Nephron progenitor cell (in vitro differentiated cells): Measurements from ENCODE around the gene ADNP.

Experiments
- DNase-seq: peaks from one replicate; pipeline ENCODE4 v3.0.0; 2021
- H3K27ac Mint-ChIP-seq: 2 replicates; pipeline ENCODE4 v1.8.0; 2021; ENCODE audit warnings: mild to moderate bottlenecking, moderate library complexity, mixed read lengths
- H3K27me3 Mint-ChIP-seq: 2 replicates; pipeline ENCODE4 v1.8.0; 2021; ENCODE audit warnings: mild to moderate bottlenecking, low read depth, mixed read lengths; ENCODE audit not compliant: poor library complexity
- H3K36me3 Mint-ChIP-seq: 2 replicates; pipeline ENCODE4 v1.8.0; 2021; ENCODE audit warnings: low read depth, mixed read lengths
- H3K4me1 Mint-ChIP-seq: 2 replicates; pipeline ENCODE4 v1.8.0; 2021; ENCODE audit warnings: mixed read lengths
- H3K4me3 Mint-ChIP-seq: 2 replicates; pipeline ENCODE4 v1.8.0; 2021; ENCODE audit warnings: mild to moderate bottlenecking, moderate library complexity, mixed read lengths
- H3K9me3 Mint-ChIP-seq: 2 replicates; pipeline ENCODE4 v1.8.0; 2021; ENCODE audit warnings: mild to moderate bottlenecking, moderate library complexity, mixed read lengths
- CTCF ChIP-seq: fragments of 200-600 bp; sonication (generic); IDR thresholded peaks from 2 replicates; pipeline ENCODE4 v1.5.0; 2021; ENCODE audit warnings: antibody characterized with exemption

ADNP gene

GRCh38 chr20:50895111-50895830, 36.0 kb downstream of the ADNP start:
- H3K9me3 Mint-ChIP-seq, result no peaks in the 10 kb centered on the region
- no peak overlapping the region for H3K27ac Mint-ChIP-seq
- no peak for DNase-seq
- peaks cover 89% of the 10 kb centered on the region for H3K36me3 Mint-ChIP-seq
- H3K27me3 Mint-ChIP-seq, result no peaks in the 10 kb centered on the region
- no peak for TF ChIP-seq CTCF
- H3K4me3 Mint-ChIP-seq, result no peak overlapping the region
- H3K4me1 Mint-ChIP-seq, result no peaks in the 10 kb centered on the region

GRCh38 chr20:50893620-50894019, 37.6 kb downstream of the ADNP start:
- no peak for DNase-seq
- Mint-ChIP-seq H3K27ac (no peak overlapping the region), H3K27me3 (no peaks in the 10 kb centered on the region), H3K4me3 (no peak overlapping the region), H3K36me3 (peaks cover 96% of the 10 kb centered on the region), H3K9me3 (no peaks in the 10 kb centered on the region), H3K4me1 (no peaks in the 10 kb centered on the region)
- TF ChIP-seq CTCF, result no peak

GRCh38 chr20:50892394-50892793, 38.8 kb downstream of the ADNP start:
- no peak for DNase-seq
- Mint-ChIP-seq H3K4me3 (no peak overlapping the region), H3K27me3 (no peaks in the 10 kb centered on the region), H3K4me1 (no peaks in the 10 kb centered on the region), H3K36me3 (peaks cover 94% of the 10 kb centered on the region), H3K9me3 (no peaks in the 10 kb centered on the region), H3K27ac (peak overlapping the region; percentile 53)
- no peak for TF ChIP-seq CTCF

- H3K36me3 Mint-ChIP-seq, result peaks cover 85% of the 10 kb centered on the region
- no peaks in the 10 kb centered on the region for H3K4me1 Mint-ChIP-seq
- no peak for TF ChIP-seq CTCF
- no peaks in the 10 kb centered on the region for H3K27me3 Mint-ChIP-seq
- no peaks in the 10 kb centered on the region for H3K9me3 Mint-ChIP-seq
- peak overlapping the region; percentile 81 for H3K27ac Mint-ChIP-seq
- no peak for DNase-seq
- no peak overlapping the region for H3K4me3 Mint-ChIP-seq
Observed at GRCh38 chr20:50891138-50891537, 40.1 kb downstream of the ADNP start.

GRCh38 chr20:50887576-50887975, 43.7 kb downstream of the ADNP start:
- no peak for TF ChIP-seq CTCF
- Mint-ChIP-seq H3K9me3 (no peaks in the 10 kb centered on the region), H3K36me3 (peaks cover 61% of the 10 kb centered on the region)

GRCh38 chr20:50886184-50886790, 45.0 kb downstream of the ADNP start:
- Mint-ChIP-seq H3K9me3 (no peaks in the 10 kb centered on the region), H3K4me3 (no peak overlapping the region)
- no peak for TF ChIP-seq CTCF

More at GRCh38 chr20:50887576-50887975, 43.7 kb downstream of the ADNP start:
- DNase-seq, result no peak
- Mint-ChIP-seq H3K4me1 (no peaks in the 10 kb centered on the region), H3K27ac (peak overlapping the region; percentile 76), H3K4me3 (no peak overlapping the region), H3K27me3 (peaks cover 4% of the 10 kb centered on the region)

More at GRCh38 chr20:50886184-50886790, 45.0 kb downstream of the ADNP start:
- Mint-ChIP-seq H3K27ac (no peak overlapping the region), H3K27me3 (peaks cover 4% of the 10 kb centered on the region), H3K4me1 (no peaks in the 10 kb centered on the region), H3K36me3 (peaks cover 57% of the 10 kb centered on the region)
- no peak for DNase-seq
